GM19328 (cell line): Measurements from ENCODE around the gene STRADA.

Experiments used
- ATAC-seq: cut with Tn5 transposase; IDR thresholded peaks from one replicate; pipeline ENCODE4 v1.9.1; 2021; ENCODE audit warnings: mild to moderate bottlenecking, moderate library complexity; ENCODE audit not compliant: unreplicated experiment

Gene STRADA

DNA sequence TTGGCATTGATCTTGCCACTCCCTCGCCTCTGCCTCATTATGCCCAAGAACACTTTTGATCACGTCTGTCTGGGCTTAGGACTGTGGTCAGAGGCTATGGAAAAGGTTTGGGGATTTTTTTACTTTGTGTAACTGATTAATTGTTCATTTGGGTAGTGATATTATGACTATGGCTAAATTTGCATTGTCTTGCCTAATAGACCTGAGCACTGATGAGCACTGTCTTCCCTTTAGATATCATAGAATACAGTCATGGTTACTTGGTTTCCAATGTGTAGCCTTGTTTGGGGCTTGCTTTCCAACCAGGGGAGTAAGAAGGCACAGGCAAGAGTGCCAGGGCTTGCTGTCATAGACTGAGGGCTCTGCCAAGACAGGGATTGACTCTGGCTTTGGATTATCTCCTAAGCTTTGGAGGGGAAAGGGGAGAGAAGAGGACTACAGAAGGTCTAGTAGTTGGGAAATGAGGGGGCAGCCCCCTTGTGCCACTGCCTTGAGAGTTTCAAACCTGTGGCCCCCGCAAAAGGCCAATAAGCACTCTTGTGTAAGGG lies 55.4 kb downstream of the STRADA start:
- no peak for ATAC-seq

DNA sequence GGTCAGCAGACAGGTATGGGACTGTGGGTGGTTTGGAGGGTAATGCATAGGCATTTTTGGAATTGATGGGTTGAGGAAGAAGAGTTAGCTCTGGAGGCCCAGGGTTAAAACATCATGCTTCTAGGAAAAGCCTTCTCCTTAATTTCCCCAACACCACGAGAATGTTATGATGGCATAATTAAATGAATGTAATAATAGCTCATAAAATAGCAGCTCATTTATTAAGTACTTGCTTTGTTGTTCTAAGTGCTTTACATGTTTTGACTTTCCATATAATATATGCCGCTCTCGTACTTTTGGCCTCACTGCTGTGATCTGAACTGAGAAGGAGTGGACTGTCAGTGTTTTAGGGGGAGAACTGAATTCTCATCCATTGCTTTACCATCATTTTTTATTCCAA lies 56.0 kb downstream of the STRADA start:
- ATAC-seq, result no peak

DNA sequence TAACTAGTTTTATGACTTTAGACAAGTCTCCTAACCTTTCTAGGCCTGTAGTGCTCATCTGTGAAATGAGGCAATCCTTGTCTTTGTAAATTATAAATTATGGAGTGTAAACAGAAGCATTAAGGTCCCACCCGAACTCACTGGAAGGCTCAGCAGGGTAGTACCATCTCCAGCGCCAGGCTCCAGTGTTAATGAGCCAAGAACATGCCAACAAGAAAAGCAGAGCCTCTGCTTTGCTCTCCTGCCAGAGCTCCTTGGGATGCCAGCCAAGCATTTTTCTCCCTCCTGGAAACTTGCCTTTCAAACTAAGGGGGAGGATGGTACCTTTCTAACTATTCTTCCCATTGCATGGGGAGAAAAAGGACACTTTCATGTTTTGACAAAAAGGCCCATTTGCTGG lies 56.6 kb downstream of the STRADA start:
- no peak for ATAC-seq

DNA sequence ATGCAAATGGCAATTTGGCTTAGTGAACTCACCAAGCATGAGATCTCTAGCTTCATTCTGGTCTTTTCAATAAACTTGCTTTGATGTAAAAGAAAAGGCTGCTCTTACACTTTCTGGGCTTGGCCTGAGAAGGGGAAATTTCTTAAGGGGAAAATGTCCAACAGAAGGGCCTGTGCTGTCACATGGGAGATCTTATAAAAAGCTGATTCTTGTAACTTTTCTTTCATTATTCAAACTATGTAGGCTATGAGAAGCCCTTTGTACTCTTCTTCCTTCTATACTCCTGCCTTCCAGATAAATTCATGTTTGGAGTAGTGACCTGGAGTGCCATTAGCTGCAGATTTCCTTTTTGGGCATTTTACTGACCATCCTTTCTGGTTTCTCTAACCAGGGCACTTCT lies 58.6 kb downstream of the STRADA start:
- ATAC-seq, result no peak

DNA sequence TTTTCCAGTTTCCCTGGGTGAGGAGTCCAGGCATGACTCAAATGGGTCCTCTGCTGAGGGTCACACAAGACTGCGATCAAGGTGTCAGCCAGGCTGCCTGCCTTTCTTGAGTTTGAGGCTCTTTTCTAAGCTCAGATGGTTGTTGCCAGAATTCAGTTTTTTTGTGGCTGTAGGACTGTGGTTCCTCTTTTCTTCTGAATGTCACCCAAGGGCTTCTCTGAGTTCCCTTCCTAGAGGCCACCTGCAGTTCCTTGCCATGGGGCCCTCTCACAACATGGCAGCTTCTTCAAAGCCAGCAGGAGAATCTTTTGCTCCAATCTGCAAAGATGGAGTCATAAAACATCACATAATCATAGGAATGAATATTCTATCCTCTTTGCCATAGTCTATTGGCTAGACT lies 59.2 kb downstream of the STRADA start:
- no peak for ATAC-seq

DNA sequence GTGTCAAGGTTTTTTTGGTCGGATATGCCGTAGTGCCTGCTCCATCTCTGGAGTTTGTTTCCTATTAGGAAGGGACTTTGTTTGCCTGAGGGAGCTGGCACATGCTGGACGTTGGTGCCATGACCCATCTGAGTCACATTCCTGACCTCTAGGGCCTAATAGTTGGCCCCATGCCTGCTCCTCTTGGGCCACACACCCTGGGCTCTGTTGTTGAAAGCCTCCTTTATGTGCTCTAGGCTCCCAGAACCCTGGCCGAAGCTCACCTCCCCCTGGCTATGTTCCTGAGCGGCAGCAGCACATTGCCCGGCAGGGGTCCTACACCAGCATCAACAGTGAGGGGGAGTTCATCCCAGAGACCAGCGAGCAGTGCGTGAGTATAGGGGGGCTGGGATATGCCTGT lies 60.1 kb downstream of the STRADA start:
- ATAC-seq, result no peak

DNA sequence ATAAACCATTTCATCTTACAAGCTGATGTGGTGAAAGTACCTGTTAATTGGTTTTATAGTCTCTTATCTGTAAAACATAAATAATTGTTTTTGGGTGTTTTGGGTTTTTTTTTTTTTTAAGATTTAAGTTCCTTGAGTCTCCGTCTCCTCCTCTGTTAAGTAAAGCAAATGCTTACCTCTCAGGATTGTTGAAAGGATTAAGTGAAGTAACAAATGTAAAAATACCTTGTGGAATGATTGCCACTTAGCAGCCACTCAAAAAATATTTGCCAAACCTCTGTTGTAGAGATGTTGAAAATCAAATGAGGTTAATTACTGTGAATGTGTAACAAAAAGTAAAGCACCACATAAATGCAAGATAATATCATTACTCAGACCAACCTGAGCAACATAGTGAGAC lies 60.9 kb downstream of the STRADA start:
- ATAC-seq, result no peak

DNA sequence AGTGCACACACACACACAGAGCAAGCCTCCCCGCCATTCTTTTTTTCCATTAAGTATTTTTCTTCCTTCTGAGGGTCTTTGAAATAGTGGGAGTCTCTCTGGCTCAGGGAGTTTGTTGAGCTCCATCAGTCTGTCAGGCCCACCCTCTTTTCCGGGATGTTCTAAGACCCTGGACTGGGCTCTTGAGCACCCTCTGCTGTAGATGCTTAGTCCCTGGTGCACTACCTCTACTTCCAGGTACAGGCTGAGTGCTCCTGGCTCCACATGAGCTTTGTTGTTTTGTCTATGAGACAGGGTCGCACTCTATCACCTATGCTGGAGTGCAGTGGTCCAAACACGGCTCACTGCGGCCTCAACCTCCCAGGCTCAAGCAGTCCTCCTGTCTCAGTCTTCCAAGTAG lies 62.4 kb downstream of the STRADA start:
- ATAC-seq, result no peak

DNA sequence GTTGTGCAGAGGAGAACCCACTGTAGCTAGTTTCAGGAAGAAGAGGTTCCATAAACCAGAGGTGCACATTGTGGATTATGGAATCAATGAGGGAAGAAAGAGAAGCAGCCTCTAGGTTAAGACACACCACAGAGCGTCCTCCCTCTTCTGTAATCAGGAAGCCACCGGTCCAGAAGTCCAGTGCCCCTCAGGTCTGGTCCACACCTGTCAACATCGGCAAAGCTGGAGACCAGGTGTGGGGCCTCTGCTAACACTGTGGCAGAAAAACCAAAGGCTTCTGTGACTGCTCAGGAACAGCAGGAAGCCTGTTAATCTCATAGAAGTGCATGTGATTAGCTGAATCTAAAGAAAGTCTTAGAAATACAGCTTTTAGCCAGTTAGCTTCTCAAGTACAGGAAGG lies 65.0 kb downstream of the STRADA start:
- ATAC-seq, result no peak

DNA sequence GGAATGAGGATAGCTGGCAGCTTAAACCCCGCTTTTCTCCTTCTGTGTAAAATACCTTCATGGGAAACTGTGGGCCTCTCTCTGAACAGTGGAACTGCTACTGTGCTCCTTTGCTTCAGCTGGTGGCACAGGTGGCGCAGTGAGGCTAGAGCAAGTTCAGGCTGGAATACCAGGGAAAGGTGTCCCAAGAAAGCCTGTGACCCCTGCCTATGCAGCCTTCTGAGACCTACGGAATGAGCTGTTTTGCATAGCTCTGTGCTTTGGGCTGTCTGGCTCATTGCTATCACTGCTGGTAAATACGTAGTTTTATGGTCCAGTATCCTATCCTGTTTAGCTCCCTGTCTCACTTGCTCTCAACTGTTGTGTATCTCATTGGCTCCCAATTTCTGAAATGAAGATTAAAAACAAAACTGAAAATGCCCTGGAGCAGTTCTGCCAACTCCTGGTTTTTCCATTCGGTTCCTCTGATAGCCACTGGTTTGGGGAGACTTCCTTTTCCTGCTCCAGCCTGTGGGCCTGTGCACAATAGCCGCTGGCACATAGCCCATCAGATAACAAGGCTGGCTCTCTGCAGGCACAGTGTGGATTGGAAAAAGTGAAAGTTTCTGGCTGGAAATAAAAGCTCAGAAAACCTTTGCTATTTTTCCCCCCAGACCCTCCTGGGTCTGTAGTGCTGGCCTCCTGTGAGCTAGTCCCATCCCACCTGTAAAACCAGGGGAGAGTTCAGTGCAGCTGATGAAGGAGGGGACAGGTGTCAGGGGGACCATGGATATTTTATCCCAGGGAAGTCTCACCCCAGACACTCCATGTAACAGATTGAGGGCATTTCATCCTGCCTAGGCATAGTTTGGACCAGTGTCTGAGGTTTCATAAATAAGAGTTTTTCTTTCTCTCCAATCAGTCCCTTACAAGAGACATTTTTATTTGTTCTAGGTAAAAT lies 65.7 kb downstream of the STRADA start:
- ATAC-seq, result no peak

DNA sequence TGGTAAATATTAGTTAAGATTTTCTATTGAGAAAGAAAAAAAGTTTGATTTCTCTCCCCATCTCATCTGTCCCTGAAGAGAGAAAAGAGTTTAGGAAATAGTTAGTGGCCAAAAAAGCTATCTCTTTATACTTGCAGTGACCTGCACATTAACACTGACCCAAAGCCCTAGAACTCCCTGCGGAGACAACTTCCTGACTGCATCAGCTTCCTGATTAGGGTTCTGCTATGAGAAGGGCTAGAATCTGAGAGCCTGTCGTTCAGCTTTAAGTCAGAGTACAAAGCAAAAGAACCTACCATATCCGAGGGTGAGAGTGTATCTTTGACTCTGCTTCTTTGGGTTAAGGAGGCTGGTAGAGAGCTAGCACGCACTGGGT lies 66.4 kb downstream of the STRADA start:
- no peak for ATAC-seq

DNA sequence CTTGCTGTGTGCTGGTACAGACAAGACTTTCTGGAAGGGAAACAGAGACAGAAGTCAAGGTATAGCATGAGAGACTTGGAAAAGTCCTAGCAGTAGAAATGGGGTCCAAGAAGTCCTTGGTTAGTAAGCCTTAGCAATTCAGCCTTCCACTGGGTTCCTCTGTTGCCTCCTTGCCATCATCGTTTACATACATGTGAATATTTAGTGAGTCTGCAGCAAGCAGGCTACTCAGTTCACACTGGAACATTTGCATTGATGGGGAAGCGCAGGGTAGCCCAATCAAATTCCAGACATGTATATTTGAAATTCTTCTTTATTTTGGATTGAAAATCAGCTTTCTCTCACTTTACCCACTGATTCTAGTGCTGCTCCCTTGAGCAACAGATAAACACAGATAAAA lies 68.7 kb downstream of the STRADA start:
- ATAC-seq, result no peak

DNA sequence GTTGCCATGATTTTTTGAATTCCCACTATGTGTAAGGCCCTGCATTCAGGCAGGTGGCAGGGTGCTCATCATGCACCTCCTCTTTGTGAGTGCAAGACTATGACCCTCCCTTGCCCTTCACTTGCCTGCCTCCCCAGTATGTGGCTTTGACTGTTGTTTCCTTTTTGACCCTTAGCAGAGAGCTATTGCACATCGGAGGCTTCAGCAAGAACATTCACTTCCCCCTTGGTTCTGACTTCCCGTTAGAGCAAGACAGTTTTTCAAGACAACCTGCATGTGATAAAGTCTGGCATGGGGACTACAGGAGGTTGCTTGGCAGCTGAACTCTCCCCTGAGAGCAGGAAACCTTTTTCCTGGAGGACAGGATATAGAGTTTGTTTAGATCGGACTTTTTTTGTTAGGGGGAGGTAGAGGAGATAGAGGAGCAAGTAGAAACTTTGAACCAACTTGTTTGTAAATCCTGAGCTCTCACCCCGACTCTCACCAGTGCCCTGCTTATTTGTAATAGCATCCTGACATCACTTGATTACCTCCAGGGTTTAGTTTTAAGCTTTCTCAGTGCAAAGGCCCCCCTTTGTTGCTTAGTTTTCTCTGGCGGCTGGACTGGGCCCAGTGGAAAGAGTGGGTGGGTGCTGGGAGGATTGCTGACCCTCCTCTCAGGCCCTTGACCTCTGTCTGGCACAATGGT lies 75.9 kb downstream of the STRADA start:
- ATAC-seq, result peak; percentile 49

DNA sequence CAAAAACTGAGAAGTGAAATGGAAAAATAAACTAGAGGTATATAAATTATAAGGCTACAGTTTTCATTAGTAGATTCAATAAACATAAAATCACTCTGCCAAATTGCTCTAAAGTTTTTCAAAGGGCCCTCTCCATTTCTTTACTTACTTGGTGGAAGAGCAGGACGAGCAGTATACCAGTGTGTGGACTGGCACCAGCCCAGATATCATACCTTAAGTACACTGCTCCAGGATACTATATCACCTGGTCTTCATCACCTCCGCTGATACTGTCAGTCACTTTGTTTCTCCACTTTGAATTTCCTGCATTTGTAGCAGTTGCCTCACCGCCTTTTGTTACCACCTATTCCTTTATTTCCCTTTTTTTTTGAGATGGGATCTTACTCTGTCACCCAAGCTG lies 81.7 kb downstream of the STRADA start:
- no peak for ATAC-seq

DNA sequence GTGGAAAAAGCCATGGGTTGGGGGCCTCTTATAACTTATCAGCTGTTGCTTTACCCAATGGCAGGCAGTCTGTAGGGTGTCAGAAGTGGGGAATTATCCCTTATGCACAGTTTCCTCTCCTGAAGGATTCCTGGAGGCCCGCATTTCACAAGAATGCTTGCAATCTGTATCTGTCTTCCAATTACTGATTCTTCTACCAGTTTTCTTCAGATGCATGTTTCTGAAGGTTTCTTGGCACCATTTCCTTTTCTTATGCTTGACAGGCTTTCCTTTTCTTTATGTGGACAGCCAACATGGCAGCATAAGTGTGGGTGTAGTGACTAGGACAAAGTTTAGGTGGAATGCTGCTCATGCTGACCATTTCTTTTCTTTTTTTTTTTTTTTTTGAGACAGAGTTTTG lies 83.2 kb downstream of the STRADA start:
- no peak for ATAC-seq

DNA sequence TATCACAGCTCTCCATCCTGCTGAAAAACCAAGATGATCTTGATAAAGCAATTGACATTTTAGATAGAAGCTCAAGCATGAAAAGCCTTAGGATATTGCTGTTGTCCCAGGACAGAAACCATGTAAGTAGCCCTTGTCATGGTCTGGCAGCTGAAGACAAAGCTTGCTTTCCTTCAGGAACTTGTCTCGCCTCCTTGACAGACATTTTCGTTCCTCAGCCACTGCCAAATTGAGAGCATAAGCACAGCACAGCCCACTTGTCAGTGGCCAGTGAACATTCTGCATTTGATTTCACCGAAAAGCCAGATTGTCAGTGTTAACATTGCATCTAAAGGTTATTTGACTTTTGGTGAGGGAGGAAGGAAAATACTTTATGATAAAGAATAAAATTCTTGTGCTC lies 83.8 kb downstream of the STRADA start:
- no peak for ATAC-seq

DNA sequence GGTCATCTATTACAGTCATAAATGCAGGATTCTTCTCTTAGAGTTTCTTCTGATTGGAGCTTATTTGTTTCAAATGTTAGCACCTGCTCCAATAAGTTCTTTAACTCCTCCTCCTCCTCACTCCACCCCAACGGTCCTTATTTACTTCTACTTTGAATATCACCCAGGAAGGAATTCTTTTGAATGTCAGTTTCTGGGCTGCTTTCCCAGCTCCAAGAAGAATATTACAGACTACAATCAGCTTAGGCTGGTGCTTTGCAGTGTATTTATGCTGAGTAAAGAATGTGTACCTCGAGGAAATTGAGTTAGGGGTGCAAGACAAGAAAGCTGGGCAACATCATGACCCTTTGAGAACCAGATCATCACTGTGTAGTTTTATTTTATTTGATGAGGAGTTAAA lies 88.5 kb downstream of the STRADA start:
- ATAC-seq, result no peak
